Measurements from ENCODE around the gene LCP2. TPM values are rescaled to one million over a fixed set of nuclear protein-coding genes. Genes with fewer than 3 reads are reported as not detected.

Gene LCP2
- total RNA-seq, 4 donors from 2014 or later = 45.8 to 120 (median 55.0) TPM

- no peak for TF ChIP-seq CTCF (IDR thresholded peaks at IDR 0.05; ENCODE audit: low read depth)
These were observed 27.1 kb downstream of the LCP2 start for GRCh38 chr5:170270293-170271069.

GRCh38 chr5:170269579-170269978, 28.0 kb downstream of the LCP2 start:
- no peak for TF ChIP-seq CTCF (IDR thresholded peaks at IDR 0.05; ENCODE audit: low read depth)

GRCh38 chr5:170268884-170269283, 28.7 kb downstream of the LCP2 start:
- TF ChIP-seq CTCF (IDR thresholded peaks at IDR 0.05; ENCODE audit: low read depth) = no peak

- no peak for TF ChIP-seq CTCF (IDR thresholded peaks at IDR 0.05; ENCODE audit: low read depth)
These were observed 29.4 kb downstream of the LCP2 start for GRCh38 chr5:170268153-170268689.

GRCh38 chr5:170267431-170268152, 30.0 kb downstream of the LCP2 start:
- no peak for TF ChIP-seq CTCF (IDR thresholded peaks at IDR 0.05; ENCODE audit: low read depth)

- TF ChIP-seq CTCF (IDR thresholded peaks at IDR 0.05; ENCODE audit: low read depth) = no peak
These were observed 30.8 kb downstream of the LCP2 start for GRCh38 chr5:170266570-170267381.
